T-cell (primary cell): ENCODE measurements around the gene MTHFR. TPM values are rescaled to one million over a fixed set of nuclear protein-coding genes. Genes with fewer than 3 reads are reported as not detected.

Experiments used
- ATAC-seq, 4 experiments: fragments of 200-7000 bp in 3 of 4; fragments of 150-1000 bp in 1 of 4; cut with Tn5 transposase; replicated peaks in 1 of 4; 1 replicate in 3 of 4; 2 replicates in 1 of 4; pipeline ENCODE4 v1.10.0; 2021; ENCODE audit warnings: moderate library complexity in 3 of 4, mild to moderate bottlenecking in 2 of 4, moderate number of reproducible peaks in 1 of 4
- CTCF ChIA-PET, 2 donors: fragments of 300-600 bp; sonication (Branson Sonifier 250); formaldehyde crosslinking; loops; one replicate each; lab custom pipeline; 2022; ENCODE audit warnings: antibody characterized with exemption in 2 of 2; lab: Charles Lee
- POLR2A ChIA-PET, 2 donors: fragments of 300-600 bp; sonication (Branson Sonifier 250); formaldehyde crosslinking; loops; one replicate each; lab custom pipeline; 2022; ENCODE audit warnings: antibody characterized with exemption in 2 of 2; lab: Charles Lee
- DNase-seq, 35 experiments: peaks; one replicate each; pipeline versions ENCODE4 v3.0.0 to v3.0.0-alpha.2; 2013 to 2023
- H3K27ac ChIP-seq: one replicate; pipeline ENCODE4 v1.5.1; 2013; ENCODE audit warnings: low read length
- H3K27me3 ChIP-seq, 2 experiments: replicated peaks in 1 of 2; 1 replicate in 1 of 2; 2 replicates in 1 of 2; pipeline versions ENCODE4 v1.6.1 to v1.7.0; 2013; ENCODE audit warnings: low read length in 1 of 2, mixed read lengths in 1 of 2; ENCODE audit not compliant: control insufficient read depth in 2 of 2, insufficient read depth in 2 of 2; ENCODE audit errors: extremely low read depth in 1 of 2
- H3K36me3 ChIP-seq, 2 donors: 1 replicate in 1 of 2; 2 replicates in 1 of 2; pipeline versions ENCODE4 v1.6.1 to v1.7.0; 2013; ENCODE audit warnings: low read length in 1 of 2; ENCODE audit not compliant: control insufficient read depth in 2 of 2, insufficient read depth in 1 of 2; ENCODE audit errors: extremely low read depth in 1 of 2
- H3K4me1 ChIP-seq, 2 experiments: 1 replicate in 1 of 2; 2 replicates in 1 of 2; pipeline versions ENCODE4 v1.6.1 to v1.7.0; 2013; ENCODE audit warnings: low read length in 2 of 2, mixed read lengths in 1 of 2; ENCODE audit not compliant: insufficient read depth in 2 of 2, control insufficient read depth in 1 of 2; ENCODE audit errors: extremely low read depth in 1 of 2
- H3K4me3 ChIP-seq, 2 donors: 1 replicate in 1 of 2; 2 replicates in 1 of 2; pipeline versions ENCODE4 v1.5.1 to v1.7.0; 2013; ENCODE audit warnings: mild to moderate bottlenecking in 2 of 2, low read length in 1 of 2, moderate library complexity in 1 of 2; ENCODE audit not compliant: control insufficient read depth in 1 of 2; ENCODE audit errors: extremely low read depth in 1 of 2
- H3K9me3 ChIP-seq: 2 replicates; pipeline ENCODE4 v1.7.0; 2013
- H3K27ac Mint-ChIP-seq, 2 donors: one replicate each; pipeline ENCODE4 v1.8.0; 2020 to 2021; ENCODE audit warnings: mild to moderate bottlenecking in 2 of 2, mixed read lengths in 2 of 2
- H3K27me3 Mint-ChIP-seq, 2 donors: one replicate each; pipeline ENCODE4 v1.8.0; 2021 to 2022; ENCODE audit warnings: mixed read lengths in 2 of 2
- H3K36me3 Mint-ChIP-seq: one replicate; pipeline ENCODE4 v1.8.0; 2021; ENCODE audit warnings: mixed read lengths
- H3K4me1 Mint-ChIP-seq, 3 donors: one replicate each; pipeline ENCODE4 v1.8.0; 2020 to 2022; ENCODE audit warnings: mixed read lengths in 3 of 3, mild to moderate bottlenecking in 1 of 3
- H3K4me3 Mint-ChIP-seq, 3 donors: one replicate each; pipeline ENCODE4 v1.8.0; 2020 to 2022; ENCODE audit warnings: mild to moderate bottlenecking in 3 of 3, mixed read lengths in 3 of 3, moderate library complexity in 3 of 3
- H3K9me3 Mint-ChIP-seq, 3 donors: one replicate each; pipeline ENCODE4 v1.8.0; 2020 to 2022; ENCODE audit warnings: mixed read lengths in 3 of 3
- WGBS: methylation state at CpG from one replicate; pipeline ENCODE4 v1.1.5; 2013; ENCODE audit warnings: missing lambda C conversion rate; ENCODE audit not compliant: insufficient coverage; 5-methylcytosine and 5-hydroxymethylcytosine counted together
- total RNA-seq, 35 experiments: library from RNA in 6 of 35; stranded (reverse) in 6 of 35; fragments of 120-200 nt in 1 of 35; gene quantifications; one replicate each; pipeline versions ENCODE4 v1.2.1 to v1.2.4 and lab custom pipeline; 2013 to 2026

MTHFR gene
- 10 to 100 TPM; 40.2 to 62.2 (median 48.2) TPM for total RNA-seq
- total RNA-seq (2013) = 33.4 TPM
- total RNA-seq (lab: John Stamatoyannopoulos, UW) = 21.9 to 123 (median 63.2) reads per million in 29 experiments

- CTCF ChIA-PET = interaction anchor here in 1 of 2 donors (0.6 to 1.8 kb wide), 4 partner anchors 102 to 1331 kb away, joined by 3 to 5 read pairs (median 4); partner anchors contain the start of gene MIIP
- H3K4me1 Mint-ChIP-seq = peaks cover 52 to 65% (median 61%) of the 10 kb centered on the region in 3 donors
- H3K4me1 ChIP-seq = peaks cover 21 to 46% of the 10 kb centered on the region in 2 experiments
Measured at GRCh38 chr1:11805422-11806306, at the start of gene MTHFR, which contains the start of gene CLCN6. Gene MTHFR (minus strand): TSS chr1:11805964. CDS start chr1:11803116, 2,848 bp downstream. Gene CLCN6 (plus strand): TSS chr1:11806191. CDS start chr1:11806263, 72 bp downstream.

GRCh38 chr1:11855430-11855829, 49.7 kb upstream of the MTHFR start:
- 33% methylated on average over 3 of the region's 8 CpGs for WGBS
- no peaks in the 10 kb centered on the region for H3K9me3 Mint-ChIP-seq
- DNase-seq = no peak

More at GRCh38 chr1:11805422-11806306, at the start of gene MTHFR, which contains the start of gene CLCN6:
- Mint-ChIP-seq H3K27me3 (no peaks in the 10 kb centered on the region), H3K9me3 (no peaks in the 10 kb centered on the region), H3K36me3 (peaks cover 13% of the 10 kb centered on the region), H3K4me3 (peak within 1 kb of the TSS; percentile 92 to 97 (median 93)), H3K27ac (peak within 1 kb of the TSS; percentile 95 to 97)
- peak within 1 kb of the TSS; percentile 84 for H3K27ac ChIP-seq
- no peaks in the 10 kb centered on the region for H3K9me3 ChIP-seq
- DNase-seq (peak; percentile 92 to 99 (median 97)), ATAC-seq (peak; percentile 87 to 90 (median 87))
- POLR2A ChIA-PET = interaction anchor here (0.7 to 1.6 kb wide), 3 partner anchors 102 to 533 kb away, joined by 3 to 11 read pairs (median 6); no protein-coding TSS in a partner anchor
- peak within 1 kb of the TSS; percentile 86 to 90 for H3K4me3 ChIP-seq
- H3K36me3 ChIP-seq = peaks cover 2 to 21% of the 10 kb centered on the region in 2 donors
- H3K27me3 ChIP-seq = no peaks in the 10 kb centered on the region
- under 1% methylated on average over 71 of the region's 72 CpGs for WGBS

GRCh38 chr1:11854519-11854918, 48.8 kb upstream of the MTHFR start:
- Histone ChIP-seq H3K27ac (no peak overlapping the region), H3K4me1 (peaks cover 0 to 9% of the 10 kb centered on the region in 2 experiments), H3K27me3 (peaks cover 0 to 61% of the 10 kb centered on the region in 2 experiments), H3K9me3 (no peaks in the 10 kb centered on the region), H3K4me3 (no peak overlapping the region), H3K36me3 (no peaks in the 10 kb centered on the region)
- DNase-seq = no peak
- no peak overlapping the region for H3K27ac Mint-ChIP-seq
- ChIA-PET POLR2A (no interaction called here), CTCF (no interaction called here)
- H3K27me3 Mint-ChIP-seq = peaks cover 33 to 56% of the 10 kb centered on the region in 2 donors
- H3K4me3 Mint-ChIP-seq = no peak overlapping the region
- no peaks in the 10 kb centered on the region for H3K9me3 Mint-ChIP-seq
- 47% methylated on average over 4 of the region's 8 CpGs for WGBS
- peaks cover 0 to 4% (median 2%) of the 10 kb centered on the region in 3 donors for H3K4me1 Mint-ChIP-seq
- H3K36me3 Mint-ChIP-seq = no peaks in the 10 kb centered on the region
- no peak for ATAC-seq

More at GRCh38 chr1:11855430-11855829, 49.7 kb upstream of the MTHFR start:
- Histone ChIP-seq H3K9me3 (no peaks in the 10 kb centered on the region), H3K27ac (no peak overlapping the region), H3K36me3 (no peaks in the 10 kb centered on the region), H3K4me1 (peaks cover 0 to 9% of the 10 kb centered on the region in 2 experiments), H3K4me3 (no peak overlapping the region), H3K27me3 (peaks cover 0 to 66% of the 10 kb centered on the region in 2 experiments)
- H3K4me3 Mint-ChIP-seq = no peak overlapping the region
- ChIA-PET CTCF (interaction anchor here in 1 of 2 donors (0.7 kb wide), 1 partner anchor 1205 kb away, joined by 5 read pairs; no protein-coding TSS in a partner anchor), POLR2A (interaction anchor here in 1 of 2 donors (0.7 kb wide), 1 partner anchor 15 kb away, joined by 5 read pairs; no protein-coding TSS in a partner anchor)
- H3K4me1 Mint-ChIP-seq = peaks cover 0 to 4% (median 2%) of the 10 kb centered on the region in 3 donors
- H3K27me3 Mint-ChIP-seq = peaks cover 43 to 66% of the 10 kb centered on the region in 2 donors
- no peaks in the 10 kb centered on the region for H3K36me3 Mint-ChIP-seq
- no peak overlapping the region for H3K27ac Mint-ChIP-seq
- no peak for ATAC-seq

GRCh38 chr1:11851180-11851579, 45.4 kb upstream of the MTHFR start:
- H3K27ac Mint-ChIP-seq = no peak overlapping the region
- WGBS = 87% methylated on average over 3 of the region's 7 CpGs
- H3K36me3 ChIP-seq = no peaks in the 10 kb centered on the region
- H3K9me3 Mint-ChIP-seq = no peaks in the 10 kb centered on the region
- no peaks in the 10 kb centered on the region for H3K36me3 Mint-ChIP-seq
- peaks cover 0 to 34% of the 10 kb centered on the region in 2 experiments for H3K27me3 ChIP-seq
- no peaks in the 10 kb centered on the region for H3K4me1 Mint-ChIP-seq
- H3K9me3 ChIP-seq = no peaks in the 10 kb centered on the region
- H3K4me3 Mint-ChIP-seq = no peak overlapping the region
- peaks cover 25 to 27% of the 10 kb centered on the region in 2 donors for H3K27me3 Mint-ChIP-seq
- H3K4me3 ChIP-seq = no peak overlapping the region
- H3K27ac ChIP-seq = no peak overlapping the region
- no peak for DNase-seq
- no peaks in the 10 kb centered on the region for H3K4me1 ChIP-seq
- no peak for ATAC-seq
- POLR2A ChIA-PET = no interaction called here
- CTCF ChIA-PET = no interaction called here

- 82% methylated on average over 10 of the region's 11 CpGs for WGBS
- no peak overlapping the region for H3K27ac Mint-ChIP-seq
- H3K27me3 ChIP-seq = peaks cover 0 to 25% of the 10 kb centered on the region in 2 experiments
- H3K4me3 Mint-ChIP-seq = no peak overlapping the region
- peaks cover 24 to 26% of the 10 kb centered on the region in 2 donors for H3K27me3 Mint-ChIP-seq
- H3K4me1 ChIP-seq = no peaks in the 10 kb centered on the region
- H3K4me3 ChIP-seq = no peak overlapping the region
- ChIA-PET POLR2A (no interaction called here), CTCF (no interaction called here)
- H3K9me3 ChIP-seq = no peaks in the 10 kb centered on the region
- DNase-seq = no peak
- H3K36me3 ChIP-seq = no peaks in the 10 kb centered on the region
- H3K27ac ChIP-seq = no peak overlapping the region
- no peaks in the 10 kb centered on the region for H3K9me3 Mint-ChIP-seq
- H3K36me3 Mint-ChIP-seq = peaks cover 5% of the 10 kb centered on the region
- no peak for ATAC-seq
- peaks cover 0 to 6% (median 3%) of the 10 kb centered on the region in 3 donors for H3K4me1 Mint-ChIP-seq
Measured at GRCh38 chr1:11850156-11850555, 44.4 kb upstream of the MTHFR start.

GRCh38 chr1:11848373-11848700, 42.6 kb upstream of the MTHFR start:
- POLR2A ChIA-PET = no interaction called here
- no CpG with 5 or more reads among the region's 9 CpGs for WGBS

More at GRCh38 chr1:11848373-11848700, 42.6 kb upstream of the MTHFR start:
- no peaks in the 10 kb centered on the region for H3K9me3 Mint-ChIP-seq
- no peaks in the 10 kb centered on the region for H3K9me3 ChIP-seq
- H3K27me3 ChIP-seq = peaks cover 0 to 9% of the 10 kb centered on the region in 2 experiments
- no peak overlapping the region for H3K27ac Mint-ChIP-seq
- no peaks in the 10 kb centered on the region for H3K4me1 ChIP-seq
- ATAC-seq (no peak), DNase-seq (no peak)
- no peak overlapping the region for H3K4me3 Mint-ChIP-seq
- no peaks in the 10 kb centered on the region for H3K36me3 ChIP-seq
- H3K27me3 Mint-ChIP-seq = peaks cover 13 to 15% of the 10 kb centered on the region in 2 donors
- H3K4me1 Mint-ChIP-seq = peaks cover 0 to 6% (median 3%) of the 10 kb centered on the region in 3 donors
- no peak overlapping the region for H3K27ac ChIP-seq
- CTCF ChIA-PET = no interaction called here
- H3K36me3 Mint-ChIP-seq = peaks cover 12% of the 10 kb centered on the region
- H3K4me3 ChIP-seq = no peak overlapping the region
